Suprapubic skin (tissue), 3 donors: ENCODE results near the gene ABI3BP.

Experiments used
- CTCF ChIP-seq, 2 donors: fragments of 200-600 bp in 1 of 2; fragments of 450-650 bp in 1 of 2; sonication (generic) in 1 of 2; IDR thresholded peaks; one replicate each; pipeline ENCODE4 v1.5.1; 2016 to 2019; ENCODE audit warnings: antibody characterized with exemption in 2 of 2, mild to moderate bottlenecking in 1 of 2, moderate library complexity in 1 of 2
- EP300 ChIP-seq: sonication (generic); formaldehyde crosslinking; IDR thresholded peaks from one replicate; pipeline ENCODE4 v1.6.1; 2017; ENCODE audit warnings: antibody characterized with exemption

- no peak for TF ChIP-seq CTCF (IDR thresholded peaks at IDR 0.05)
- TF ChIP-seq EP300, result no peak
Measured at GRCh38 chr3:100912976-100913545, 80.2 kb downstream of the ABI3BP start.
